GM23338 (cell line): ENCODE results near the gene GID4.

Experiments used
- CTCF ChIP-seq, 2 experiments: fragments of 200-600 bp in 1 of 2; sonication (generic) in 1 of 2; conservative IDR thresholded peaks; 2 replicates each; pipeline versions ENCODE4 v1.5.1 to v1.6.1; 2016 to 2017; ENCODE audit warnings: antibody characterized with exemption in 2 of 2, low read depth in 2 of 2, mild to moderate bottlenecking in 2 of 2, moderate library complexity in 1 of 2
- EZH2phosphoT487 ChIP-seq: fragments of 200-600 bp; sonication (generic); IDR thresholded peaks from one replicate; pipeline ENCODE4 v1.8.1; 2018; ENCODE audit warnings: antibody characterized with exemption; ENCODE audit not compliant: unreplicated experiment

- TF ChIP-seq CTCF (conservative IDR thresholded peaks at IDR 0.05; ENCODE audit: low read depth in 2 of 2) (no peak), EZH2phosphoT487 (no peak)
Observed at GRCh38 chr17:18005496-18005895, 33.7 kb upstream of the GID4 start.
